Peyer's patch (tissue), 4 donors: ENCODE results near the gene RAB17.

Experiments
- POLR2A ChIP-seq, 2 donors: fragments of 450-650 bp; IDR thresholded peaks; one replicate each; pipeline ENCODE4 v1.5.1; 2017; ENCODE audit warnings: antibody characterized with exemption in 2 of 2, mild to moderate bottlenecking in 2 of 2, moderate library complexity in 2 of 2
- TF ChIP-seq, protein P1 (sequence below), 6 experiments: fragments of 450-650 bp in 4 of 6; fragments of 200-600 bp in 2 of 6; sonication (generic) in 1 of 6; IDR thresholded peaks; one replicate each; pipeline ENCODE4 v1.5.1; 2017 to 2019; ENCODE audit warnings: antibody characterized with exemption in 6 of 6, mild to moderate bottlenecking in 3 of 6, moderate library complexity in 1 of 6

DNA sequence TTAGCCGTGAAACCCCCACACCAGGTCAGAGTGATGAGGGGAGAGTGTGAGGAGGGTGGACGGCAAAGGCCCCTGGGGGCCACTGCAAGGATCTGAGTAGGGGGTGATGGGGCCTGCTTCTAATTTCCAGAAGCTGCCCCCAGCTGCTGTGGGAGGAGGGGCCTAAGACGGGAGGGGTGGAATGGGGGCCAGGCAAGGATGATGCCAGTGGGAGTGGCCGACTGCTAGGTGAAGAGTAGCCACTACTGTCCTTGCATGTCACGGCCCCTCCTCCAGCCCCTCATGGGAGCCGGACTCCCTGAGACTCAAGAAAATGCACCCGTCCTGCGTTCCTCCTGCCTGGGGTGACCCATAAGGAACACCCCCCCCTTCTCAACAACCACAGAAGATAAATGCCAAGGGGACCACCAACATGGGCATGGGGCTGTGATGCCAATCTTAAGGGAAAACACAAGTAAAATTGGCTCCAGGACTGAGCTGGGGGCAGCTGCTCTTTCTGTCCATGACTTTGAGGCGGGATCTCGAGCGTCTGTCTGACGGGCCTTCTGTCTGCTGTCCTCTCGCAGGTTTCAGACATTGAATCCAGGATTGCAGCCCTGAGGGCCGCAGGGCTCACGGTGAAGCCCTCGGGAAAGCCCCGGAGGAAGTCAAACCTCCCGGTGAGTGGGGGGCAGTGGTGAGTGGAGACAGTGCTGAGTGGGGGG lies 48.4 kb downstream of the RAB17 start:
- TF ChIP-seq, protein P1, sequence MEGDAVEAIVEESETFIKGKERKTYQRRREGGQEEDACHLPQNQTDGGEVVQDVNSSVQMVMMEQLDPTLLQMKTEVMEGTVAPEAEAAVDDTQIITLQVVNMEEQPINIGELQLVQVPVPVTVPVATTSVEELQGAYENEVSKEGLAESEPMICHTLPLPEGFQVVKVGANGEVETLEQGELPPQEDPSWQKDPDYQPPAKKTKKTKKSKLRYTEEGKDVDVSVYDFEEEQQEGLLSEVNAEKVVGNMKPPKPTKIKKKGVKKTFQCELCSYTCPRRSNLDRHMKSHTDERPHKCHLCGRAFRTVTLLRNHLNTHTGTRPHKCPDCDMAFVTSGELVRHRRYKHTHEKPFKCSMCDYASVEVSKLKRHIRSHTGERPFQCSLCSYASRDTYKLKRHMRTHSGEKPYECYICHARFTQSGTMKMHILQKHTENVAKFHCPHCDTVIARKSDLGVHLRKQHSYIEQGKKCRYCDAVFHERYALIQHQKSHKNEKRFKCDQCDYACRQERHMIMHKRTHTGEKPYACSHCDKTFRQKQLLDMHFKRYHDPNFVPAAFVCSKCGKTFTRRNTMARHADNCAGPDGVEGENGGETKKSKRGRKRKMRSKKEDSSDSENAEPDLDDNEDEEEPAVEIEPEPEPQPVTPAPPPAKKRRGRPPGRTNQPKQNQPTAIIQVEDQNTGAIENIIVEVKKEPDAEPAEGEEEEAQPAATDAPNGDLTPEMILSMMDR (IDR thresholded peaks at IDR 0.05) = no peak
- TF ChIP-seq POLR2A (IDR thresholded peaks at IDR 0.05) = no peak
